Gastrocnemius medialis (tissue), 4 donors: ENCODE measurements around the gene MCL1.

Experiments
- POLR2A ChIP-seq, 2 donors: fragments of 450-650 bp; IDR thresholded peaks; one replicate each; pipeline ENCODE4 v1.6.1; 2017; ENCODE audit warnings: antibody characterized with exemption in 2 of 2, mild to moderate bottlenecking in 2 of 2, moderate library complexity in 2 of 2
- TF ChIP-seq, protein P1 (sequence below), 5 experiments: fragments of 450-650 bp in 3 of 5; fragments of 200-600 bp in 2 of 5; sonication (generic) in 2 of 5; IDR thresholded peaks in 4 of 5; conservative IDR thresholded peaks in 1 of 5; 1 replicate in 4 of 5; 2 replicates in 1 of 5; pipeline ENCODE4 v1.5.1; 2016 to 2019; ENCODE audit warnings: antibody characterized with exemption in 5 of 5, mild to moderate bottlenecking in 3 of 5, moderate library complexity in 3 of 5

GRCh38 chr1:150530491-150531159, 48.8 kb downstream of the MCL1 start:
- TF ChIP-seq, protein P1, sequence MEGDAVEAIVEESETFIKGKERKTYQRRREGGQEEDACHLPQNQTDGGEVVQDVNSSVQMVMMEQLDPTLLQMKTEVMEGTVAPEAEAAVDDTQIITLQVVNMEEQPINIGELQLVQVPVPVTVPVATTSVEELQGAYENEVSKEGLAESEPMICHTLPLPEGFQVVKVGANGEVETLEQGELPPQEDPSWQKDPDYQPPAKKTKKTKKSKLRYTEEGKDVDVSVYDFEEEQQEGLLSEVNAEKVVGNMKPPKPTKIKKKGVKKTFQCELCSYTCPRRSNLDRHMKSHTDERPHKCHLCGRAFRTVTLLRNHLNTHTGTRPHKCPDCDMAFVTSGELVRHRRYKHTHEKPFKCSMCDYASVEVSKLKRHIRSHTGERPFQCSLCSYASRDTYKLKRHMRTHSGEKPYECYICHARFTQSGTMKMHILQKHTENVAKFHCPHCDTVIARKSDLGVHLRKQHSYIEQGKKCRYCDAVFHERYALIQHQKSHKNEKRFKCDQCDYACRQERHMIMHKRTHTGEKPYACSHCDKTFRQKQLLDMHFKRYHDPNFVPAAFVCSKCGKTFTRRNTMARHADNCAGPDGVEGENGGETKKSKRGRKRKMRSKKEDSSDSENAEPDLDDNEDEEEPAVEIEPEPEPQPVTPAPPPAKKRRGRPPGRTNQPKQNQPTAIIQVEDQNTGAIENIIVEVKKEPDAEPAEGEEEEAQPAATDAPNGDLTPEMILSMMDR (IDR thresholded peaks at IDR 0.05 in 4 of 5, conservative IDR thresholded peaks at IDR 0.05 in 1 of 5) = no peak
- no peak for TF ChIP-seq POLR2A (IDR thresholded peaks at IDR 0.05)
